Fibroblast of villous mesenchyme (primary cell): Measurements from ENCODE around the gene PTGER2. TPM values are rescaled to one million over a fixed set of nuclear protein-coding genes. Genes with fewer than 3 reads are reported as not detected.

Source experiments
- DNase-seq: peaks from one replicate; pipeline ENCODE4 v3.0.0-alpha.2; 2010; ENCODE audit warnings: low read depth
- H3K4me3 ChIP-seq: 2 replicates; pipeline ENCODE4 v1.5.1; 2011; ENCODE audit warnings: low read depth, mild to moderate bottlenecking, low read length
- CTCF ChIP-seq: IDR thresholded peaks from 2 replicates; pipeline ENCODE4 v1.5.1; 2012; ENCODE audit warnings: low read depth, mild to moderate bottlenecking, low read length; ENCODE audit not compliant: insufficient read depth
- total RNA-seq: library from RNA; depleted of rRNA; stranded (reverse); fragments of >200 nt; gene quantifications from 2 replicates; pipeline ENCODE4 v1.2.3, GENCODE V29; 2012

PTGER2 gene
- total RNA-seq, 1 donor = 1.3 TPM

- peak; percentile 87 for DNase-seq
- no peak for TF ChIP-seq CTCF
- no peak overlapping the region for H3K4me3 ChIP-seq
Measured at GRCh38 chr14:52352569-52352968, 38.5 kb downstream of the PTGER2 start.

- H3K4me3 ChIP-seq = no peak overlapping the region
- no peak for DNase-seq
- TF ChIP-seq CTCF = no peak
Measured at GRCh38 chr14:52354242-52354641, 40.1 kb downstream of the PTGER2 start.

GRCh38 chr14:52355016-52355431 is 40.9 kb downstream of the PTGER2 start:
- no peak for TF ChIP-seq CTCF
- peak; percentile 96 for DNase-seq
- no peak overlapping the region for H3K4me3 ChIP-seq

- H3K4me3 ChIP-seq = no peak overlapping the region
- no peak for DNase-seq
Measured at GRCh38 chr14:52355526-52355925, 41.4 kb downstream of the PTGER2 start.

GRCh38 chr14:52356025-52356424 is 41.9 kb downstream of the PTGER2 start:
- no peak overlapping the region for H3K4me3 ChIP-seq
- TF ChIP-seq CTCF = no peak
- DNase-seq = no peak

More at GRCh38 chr14:52355526-52355925, 41.4 kb downstream of the PTGER2 start:
- TF ChIP-seq CTCF = no peak

- DNase-seq = peak; percentile 77
- H3K4me3 ChIP-seq = no peak overlapping the region
- TF ChIP-seq CTCF = no peak
Measured at GRCh38 chr14:52360831-52361230, 46.7 kb downstream of the PTGER2 start.

GRCh38 chr14:52363041-52363704 is 49.1 kb downstream of the PTGER2 start:
- DNase-seq = peak; percentile 74
- TF ChIP-seq CTCF = no peak
- H3K4me3 ChIP-seq = no peak overlapping the region
